ENCODE results near the gene SIDT2. TPM values are rescaled to one million over a fixed set of nuclear protein-coding genes. Genes with fewer than 3 reads are reported as not detected.
A peak's percentile ranks its signal among the peaks of the same experiment; 100 is the strongest.
"Not testable (repeated sequence)": the region's sequence is repeated elsewhere in the genome, so short reads cannot be mapped to it uniquely, and the experiment has no call there.

The SIDT2 gene
- total RNA-seq, 2 experiments from 2014 or later: 18.3 to 37.7 TPM

GRCh38 chr11:117181586-117182550 is 3.3 kb downstream of the SIDT2 start:
- POLR2A ChIA-PET: interaction anchor here (1.6 to 5.2 kb wide), 4 partner anchors 12 to 49 kb away, joined by 3 to 30 read pairs (median 7); partner anchors contain the start of genes PCSK7 and RNF214
- DNase-seq (ENCODE audit: low spot score): no peak
- intact Hi-C loops (cut with micrococcal nuclease; ENCODE audit: unreplicated experiment): loop anchor here (1.0 kb wide), 2 partner anchors 44 to 391 kb away; partner anchors contain the start of gene APOA5
- Histone ChIP-seq H3K27ac (ENCODE audit: low read depth, low read length, poor library complexity, severe bottlenecking) (no peak overlapping the region), H3K36me3 (ENCODE audit: insufficient read depth, low read length) (peaks cover 15% of the 10 kb centered on the region; the same call in 1 of the 2 replicates), H3K4me2 (ENCODE audit: low read length) (no peak overlapping the region), H3K79me2 (ENCODE audit: insufficient read depth, low read depth, low read length) (peaks cover 3% of the 10 kb centered on the region; the same call in 1 of the 2 replicates), H3K9me3 (ENCODE audit: low read length) (no peaks in the 10 kb centered on the region), H2AFZ (ENCODE audit: low read length) (0 out of 2 replicates have a peak overlapping the region, but pooled peaks have one; percentile 62), H4K20me1 (ENCODE audit: insufficient read depth, low read length) (no peaks in the 10 kb centered on the region), H3K4me1 (ENCODE audit: insufficient read depth, low read length, poor library complexity, severe bottlenecking) (peaks cover 47% of the 10 kb centered on the region), H3K9me2 (ENCODE audit: insufficient read depth, low read length) (no peaks in the 10 kb centered on the region), H3K4me3 (ENCODE audit: low read depth, low read length, poor library complexity, severe bottlenecking) (no peak overlapping the region)
- CTCF ChIA-PET (ENCODE audit: unreplicated experiment): interaction anchor here (1.4 kb wide), 1 partner anchor 21 kb away, joined by 3 read pairs; no protein-coding TSS in a partner anchor
- no TSS peak for BruUV-seq (replicated peaks)
- no peak for TF ChIP-seq EZH2phosphoT487 (IDR thresholded peaks at IDR 0.05; ENCODE audit: borderline replicate concordance, low read depth, low read length)
- no peak for TF ChIP-seq CTCF (conservative IDR thresholded peaks at IDR 0.05; ENCODE audit: low read length)

- H3K9me2 ChIP-seq (ENCODE audit: insufficient read depth, low read length): no peaks in the 10 kb centered on the region
- H3K27ac ChIP-seq (ENCODE audit: low read depth, low read length, poor library complexity, severe bottlenecking): no peak overlapping the region
- peaks cover 3% of the 10 kb centered on the region; the same call in 1 of the 2 replicates for H3K79me2 ChIP-seq (ENCODE audit: insufficient read depth, low read depth, low read length)
- ChIA-PET CTCF (ENCODE audit: unreplicated experiment) (no interaction called here), POLR2A (interaction anchor here (0.9 to 1.9 kb wide), 3 partner anchors 11 to 45 kb away, joined by 3 to 5 read pairs (median 3); no protein-coding TSS in a partner anchor)
- H3K36me3 ChIP-seq (ENCODE audit: insufficient read depth, low read length): peaks cover 15% of the 10 kb centered on the region; the same call in 1 of the 2 replicates
- H4K20me1 ChIP-seq (ENCODE audit: insufficient read depth, low read length): no peaks in the 10 kb centered on the region
- no peaks in the 10 kb centered on the region for H3K9me3 ChIP-seq (ENCODE audit: low read length)
- no peak for DNase-seq (ENCODE audit: low spot score)
- TF ChIP-seq CTCF (conservative IDR thresholded peaks at IDR 0.05; ENCODE audit: low read length) (no peak), EZH2phosphoT487 (IDR thresholded peaks at IDR 0.05; ENCODE audit: borderline replicate concordance, low read depth, low read length) (no peak)
- no peak overlapping the region for H2AFZ ChIP-seq (ENCODE audit: low read length)
- no TSS peak for BruUV-seq (replicated peaks)
- peaks cover 46% of the 10 kb centered on the region for H3K4me1 ChIP-seq (ENCODE audit: insufficient read depth, low read length, poor library complexity, severe bottlenecking)
- no peak overlapping the region for H3K4me2 ChIP-seq (ENCODE audit: low read length)
- H3K4me3 ChIP-seq (ENCODE audit: low read depth, low read length, poor library complexity, severe bottlenecking): no peak overlapping the region
- intact Hi-C loops (cut with micrococcal nuclease; ENCODE audit: unreplicated experiment): no loop called here
These were observed 4.0 kb downstream of the SIDT2 start for GRCh38 chr11:117182551-117182935.

DNA sequence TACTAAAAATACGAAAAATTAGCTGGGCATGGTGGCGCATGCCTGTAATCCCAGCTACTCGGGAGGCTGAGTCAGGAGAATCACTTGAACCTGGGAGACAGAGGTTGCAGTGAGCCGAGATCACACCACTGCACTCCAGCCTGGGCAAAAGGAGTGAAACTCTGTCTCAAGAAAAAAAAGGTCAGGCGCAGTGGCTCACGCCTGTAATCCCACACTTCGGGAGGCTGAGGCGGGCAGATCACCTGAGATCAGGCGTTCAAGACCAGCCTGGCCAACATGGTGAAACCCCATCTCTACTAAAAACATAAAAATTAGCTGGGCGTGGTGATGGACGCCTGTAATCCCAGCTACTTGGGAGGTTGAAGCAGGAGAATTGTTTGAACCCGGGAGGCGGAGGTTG is 4.6 kb downstream of the SIDT2 start:
- H3K79me2 ChIP-seq (ENCODE audit: insufficient read depth, low read depth, low read length); H2AFZ ChIP-seq (ENCODE audit: low read length); H3K27ac ChIP-seq (ENCODE audit: low read depth, low read length, poor library complexity, severe bottlenecking); H3K9me3 ChIP-seq (ENCODE audit: low read length); DNase-seq (ENCODE audit: low spot score); intact Hi-C loops (cut with micrococcal nuclease; ENCODE audit: unreplicated experiment); H3K4me2 ChIP-seq (ENCODE audit: low read length); H4K20me1 ChIP-seq (ENCODE audit: insufficient read depth, low read length); H3K9me2 ChIP-seq (ENCODE audit: insufficient read depth, low read length); H3K4me3 ChIP-seq (ENCODE audit: low read depth, low read length, poor library complexity, severe bottlenecking); CTCF ChIA-PET (ENCODE audit: unreplicated experiment); BruUV-seq (replicated peaks): not testable (repeated sequence)
- POLR2A ChIA-PET: interaction anchor here (0.7 to 1.9 kb wide), 3 partner anchors 12 to 1058 kb away, joined by 3 to 5 read pairs (median 5); no protein-coding TSS in a partner anchor
- H3K4me1 ChIP-seq (ENCODE audit: insufficient read depth, low read length, poor library complexity, severe bottlenecking): peaks cover 40% of the 10 kb centered on the region
- H3K36me3 ChIP-seq (ENCODE audit: insufficient read depth, low read length): peaks cover 15% of the 10 kb centered on the region; the same call in 1 of the 2 replicates

Measured in OCI-LY7 (cell line).